ENCODE data around the gene C9orf85.
"Not testable (repeated sequence)": the region's sequence is repeated elsewhere in the genome, so short reads cannot be mapped to it uniquely, and the experiment has no call there.

The C9orf85 gene

DNA sequence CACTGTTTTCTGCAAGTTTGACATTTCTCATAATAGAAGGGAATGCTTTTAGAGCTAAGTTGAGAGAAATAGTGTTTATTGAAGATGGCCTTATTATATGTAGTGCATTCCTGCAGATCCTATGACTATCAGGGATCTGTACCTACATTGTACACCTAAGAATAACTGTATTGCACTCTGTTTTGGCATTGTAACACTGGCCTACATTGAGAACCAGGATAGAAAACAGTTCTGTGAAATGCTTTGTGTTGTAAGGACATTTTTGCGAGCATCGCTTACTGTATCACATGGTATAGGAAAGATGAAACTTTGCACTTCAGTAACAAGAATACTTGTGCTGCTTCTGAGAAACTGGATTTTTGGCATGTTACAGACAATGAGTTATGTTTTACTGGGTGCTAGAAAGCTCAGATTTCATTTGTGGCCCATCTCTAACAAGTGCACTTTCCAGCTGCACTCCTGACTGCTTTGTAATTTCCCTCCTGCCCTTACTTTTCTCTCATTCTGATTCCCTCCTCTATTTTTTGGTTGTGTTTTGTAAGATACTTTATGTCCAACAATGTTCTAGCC is 30.6 kb downstream of the C9orf85 start:
- DNase-seq (ENCODE audit: low read depth in 2 of 2) = no peak

GRCh38 chr9:71944754-71945375 is 33.4 kb downstream of the C9orf85 start:
- DNase-seq (ENCODE audit: low read depth in 2 of 2) = no peak

DNA sequence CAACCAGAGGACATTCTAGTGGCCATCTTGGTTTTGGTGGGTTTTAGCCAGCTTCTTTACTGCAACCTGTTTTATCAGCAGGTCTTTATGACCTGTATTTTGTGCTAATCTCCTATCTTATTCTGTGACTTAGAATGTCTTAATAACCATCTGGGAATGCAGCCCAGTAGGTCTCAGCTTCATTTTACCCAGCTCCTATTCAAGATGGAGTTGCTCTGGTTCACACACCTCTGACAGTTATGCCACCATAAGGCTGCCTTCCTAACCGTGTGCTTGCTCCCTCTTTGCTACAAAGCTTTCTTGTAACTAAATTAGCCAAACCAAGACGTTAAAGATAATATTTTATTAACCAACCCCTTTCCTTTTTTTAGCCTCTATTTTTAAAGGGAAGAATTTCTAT is 43.2 kb downstream of the C9orf85 start:
- not testable (repeated sequence) for DNase-seq (ENCODE audit: low read depth in 2 of 2)

GRCh38 chr9:71955300-71955915 is 44.0 kb downstream of the C9orf85 start:
- no peak for DNase-seq (ENCODE audit: low read depth in 2 of 2)

GRCh38 chr9:71962328-71962727 is 50.9 kb downstream of the C9orf85 start:
- DNase-seq (ENCODE audit: low read depth in 2 of 2) = no peak

DNA sequence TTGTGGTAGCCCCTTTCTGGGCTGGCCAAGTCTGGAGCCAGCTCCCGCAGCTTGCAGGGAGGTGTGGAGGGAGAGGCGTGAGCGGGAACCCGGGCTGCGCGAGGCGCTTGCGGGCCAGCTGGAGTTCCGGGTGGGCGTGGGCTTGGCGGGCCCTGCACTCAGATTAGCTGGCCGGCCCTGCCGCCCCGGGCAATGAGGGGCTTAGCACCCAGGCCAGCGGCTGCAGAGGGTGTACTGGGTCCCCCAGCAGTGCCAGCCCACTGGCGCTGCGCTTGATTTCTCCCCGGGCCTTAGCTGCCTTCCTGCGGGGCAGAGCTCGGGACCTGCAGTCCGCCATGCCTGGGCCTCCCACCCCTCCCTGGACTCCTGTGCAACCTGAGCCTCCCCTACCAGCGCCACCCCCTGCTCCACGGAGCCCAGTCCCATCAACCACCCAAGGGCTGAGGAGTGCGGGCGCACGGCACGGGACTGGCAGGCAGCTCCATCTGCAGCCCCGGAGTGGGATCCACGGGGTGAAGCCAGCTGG is 52.1 kb downstream of the C9orf85 start:
- DNase-seq (ENCODE audit: low read depth in 2 of 2) = not testable (repeated sequence)

- DNase-seq (ENCODE audit: low read depth in 2 of 2) = no peak
These were observed 54.0 kb downstream of the C9orf85 start for GRCh38 chr9:71965403-71965802.

- no peak for DNase-seq (ENCODE audit: low read depth in 2 of 2)
These were observed 55.2 kb downstream of the C9orf85 start for GRCh38 chr9:71966601-71967000.

GRCh38 chr9:71968541-71969090 is 57.2 kb downstream of the C9orf85 start:
- DNase-seq (ENCODE audit: low read depth in 2 of 2) = no peak

DNA sequence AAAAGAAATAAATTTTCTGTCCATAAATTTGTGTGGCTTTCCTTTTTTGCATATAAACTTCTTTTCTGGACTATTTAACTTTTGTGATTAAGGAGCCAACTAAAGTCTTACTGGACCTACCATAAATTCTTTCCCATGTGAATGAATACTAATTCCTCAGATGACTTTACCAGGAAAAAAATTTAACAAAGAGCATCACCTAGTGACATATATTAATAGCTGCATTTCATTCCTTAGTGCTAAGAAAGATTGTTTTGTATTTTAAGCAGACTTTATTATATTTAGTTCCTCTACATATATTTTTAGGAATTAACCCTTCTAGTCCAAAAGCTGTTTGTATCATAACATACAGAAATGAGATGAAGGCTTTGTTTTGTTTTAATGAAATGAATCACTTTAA is 64.4 kb downstream of the C9orf85 start:
- no peak for DNase-seq (ENCODE audit: low read depth in 2 of 2)

GRCh38 chr9:71977003-71977402 is 65.6 kb downstream of the C9orf85 start:
- DNase-seq (ENCODE audit: low read depth in 2 of 2) = no peak

- no peak for DNase-seq (ENCODE audit: low read depth in 2 of 2)
These were observed 69.1 kb downstream of the C9orf85 start for GRCh38 chr9:71980266-71981190.

GRCh38 chr9:71981944-71982343 is 70.5 kb downstream of the C9orf85 start:
- no peak for DNase-seq (ENCODE audit: low read depth in 2 of 2)

- no peak for DNase-seq (ENCODE audit: low read depth in 2 of 2)
These were observed 73.0 kb downstream of the C9orf85 start for GRCh38 chr9:71984403-71984802.

DNA sequence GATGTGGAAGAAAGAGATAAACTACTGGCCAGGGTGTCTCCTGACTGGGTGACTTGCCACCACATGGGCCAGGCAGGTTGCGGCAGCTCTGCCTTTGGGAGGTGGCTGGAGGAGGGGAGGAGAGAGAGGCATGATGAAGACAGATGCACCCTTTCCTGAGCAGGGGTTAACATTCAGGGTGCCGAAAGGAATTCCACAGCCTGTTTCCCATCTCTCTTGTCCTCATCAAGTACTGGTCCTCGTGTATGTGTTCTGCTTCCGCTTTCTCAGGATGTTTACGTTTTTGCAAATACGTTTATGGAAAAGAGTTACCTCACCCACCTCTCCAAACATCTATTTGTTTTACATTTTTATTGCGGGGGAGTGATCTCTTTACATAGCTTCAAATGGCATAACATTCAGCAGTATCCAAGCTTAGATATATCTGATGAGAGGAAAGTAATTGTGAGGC is 73.4 kb downstream of the C9orf85 start:
- DNase-seq (ENCODE audit: low read depth in 2 of 2) = no peak

DNA sequence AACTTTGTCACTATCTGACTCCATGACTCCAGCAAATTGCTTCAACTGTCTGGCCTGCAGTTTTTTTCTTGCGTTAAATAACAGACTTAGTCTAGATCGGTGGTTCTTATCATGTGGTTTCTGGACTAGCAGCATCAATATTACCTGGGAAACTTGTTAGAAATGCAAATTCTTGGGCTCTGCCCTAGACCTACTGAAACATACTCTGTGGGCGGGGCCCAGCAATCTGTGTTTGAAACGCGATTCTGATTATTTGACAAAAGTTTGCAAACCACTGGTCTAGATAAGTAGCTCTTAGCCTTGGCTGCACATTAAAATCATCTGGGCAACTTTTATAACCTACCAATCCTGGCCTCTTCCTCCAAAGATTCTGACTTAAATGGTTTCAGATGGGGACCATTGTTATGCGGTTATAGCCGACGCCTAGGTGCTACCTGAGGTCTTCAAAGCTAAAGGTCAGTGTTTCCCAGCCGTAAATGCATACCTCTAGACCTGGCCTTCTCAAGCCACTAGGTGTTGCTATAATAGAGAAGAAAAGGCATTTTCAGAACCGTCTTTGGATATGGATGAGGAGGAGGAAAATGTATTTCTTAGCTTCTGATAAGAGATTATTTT is 74.0 kb downstream of the C9orf85 start:
- no peak for DNase-seq (ENCODE audit: low read depth in 2 of 2)

DNA sequence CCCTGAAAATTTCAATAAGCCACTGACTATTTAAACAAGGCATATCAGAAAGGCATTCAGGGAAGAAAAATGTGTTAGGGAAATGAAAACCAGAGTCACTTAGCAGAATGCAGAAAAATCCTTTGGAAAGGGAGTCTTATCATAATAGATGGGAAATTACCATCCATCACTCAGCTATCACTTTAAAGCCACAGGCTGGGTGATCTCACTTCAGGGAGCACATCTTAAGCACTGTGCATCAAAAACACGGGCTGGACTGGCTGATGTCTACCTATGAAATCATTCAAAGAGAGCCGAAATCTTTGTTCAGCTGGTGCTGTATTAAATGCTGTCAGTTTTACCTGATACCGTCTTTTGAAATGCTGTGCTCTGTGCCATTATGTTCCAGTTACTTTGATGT is 75.5 kb downstream of the C9orf85 start:
- DNase-seq (ENCODE audit: low read depth in 2 of 2) = no peak

GRCh38 chr9:71987471-71988371 is 76.3 kb downstream of the C9orf85 start:
- no peak for DNase-seq (ENCODE audit: low read depth in 2 of 2)

DNA sequence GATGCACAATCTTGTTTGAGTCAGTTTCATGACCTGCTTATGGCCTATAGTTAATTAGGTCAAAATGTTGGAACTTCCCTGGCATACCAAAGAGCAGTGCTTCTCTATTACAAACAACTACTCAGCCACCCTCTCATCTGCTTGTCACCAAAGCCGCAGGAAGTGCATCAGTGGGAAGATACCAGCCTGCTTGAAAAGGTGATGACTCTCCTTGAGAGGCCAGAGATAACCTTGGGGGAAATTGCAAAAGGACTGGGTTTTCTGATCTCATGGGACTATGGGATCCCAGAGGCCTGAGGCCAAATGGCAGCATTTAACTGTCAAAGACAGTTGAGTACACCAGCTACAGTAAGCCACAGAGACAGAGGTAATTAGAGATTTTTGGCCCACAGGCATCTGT is 79.0 kb downstream of the C9orf85 start:
- no peak for DNase-seq (ENCODE audit: low read depth in 2 of 2)

DNA sequence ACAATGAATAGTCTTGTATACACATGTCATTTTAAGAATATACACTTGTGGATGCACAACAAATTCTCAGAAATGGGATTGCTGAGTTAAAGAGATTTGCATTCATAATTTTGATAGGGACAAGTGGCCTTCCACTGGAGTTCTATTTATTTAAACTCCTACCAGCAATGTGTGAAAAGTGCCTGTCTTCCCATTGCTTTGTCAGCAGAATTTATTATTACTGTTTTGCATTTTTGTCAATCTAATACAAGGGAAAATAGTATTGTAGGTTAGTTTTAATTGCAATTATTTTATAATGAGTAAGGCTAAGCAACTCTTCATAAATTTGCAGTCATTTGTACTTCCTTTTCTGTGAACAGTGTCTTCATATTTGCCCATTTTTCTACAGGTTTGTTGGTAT is 94.0 kb downstream of the C9orf85 start:
- DNase-seq (ENCODE audit: low read depth in 2 of 2) = no peak
